ENCODE data around the gene HOXA9.

The HOXA9 gene

GRCh38 chr7:27141137-27141922 lies 24.0 kb downstream of the HOXA9 start:
- no peak for DNase-seq

GRCh38 chr7:27140126-27140857 lies 25.0 kb downstream of the HOXA9 start:
- no peak for DNase-seq

DNA sequence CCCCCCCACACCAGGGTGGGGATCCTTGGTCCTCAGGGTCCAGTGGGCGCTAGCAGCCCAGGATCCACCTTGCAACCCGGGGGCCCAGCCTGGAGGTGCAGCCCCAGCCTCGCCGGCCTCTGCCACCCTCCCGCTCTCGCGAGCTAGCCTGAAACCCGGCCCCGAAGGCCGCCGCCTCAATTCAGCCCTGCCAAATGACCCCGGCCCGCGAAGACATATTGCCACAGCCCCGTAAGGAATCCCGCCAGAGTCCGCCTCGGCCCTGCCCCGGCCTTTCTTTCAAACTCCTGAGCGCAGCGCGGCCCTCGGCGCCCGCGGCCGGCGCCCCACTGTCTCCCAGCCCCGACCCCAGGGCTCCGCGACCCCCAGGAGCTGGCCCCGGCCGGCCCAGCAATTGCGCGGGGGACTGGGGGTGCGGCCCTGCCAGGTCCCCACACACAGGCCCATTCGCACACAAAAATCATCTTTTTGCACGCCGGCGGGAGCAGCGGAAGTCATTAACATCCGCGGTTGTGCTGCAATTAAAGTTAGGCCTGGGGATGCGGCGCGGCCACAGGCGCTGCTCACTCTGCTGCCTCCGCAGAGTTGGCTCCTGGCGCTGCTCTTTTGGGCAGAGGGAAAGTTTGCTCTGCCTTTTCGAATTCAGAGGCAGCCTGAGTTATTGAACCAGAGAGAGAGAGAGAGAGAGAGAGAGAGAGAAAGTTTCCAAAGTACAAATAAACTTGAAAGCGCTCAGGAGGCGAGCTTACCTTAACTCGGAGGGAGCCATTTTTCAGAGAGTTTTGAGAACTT lies 25.8 kb downstream of the HOXA9 start:
- no peak for DNase-seq

GRCh38 chr7:27138985-27139333 lies 26.4 kb downstream of the HOXA9 start:
- no peak for DNase-seq

- no peak for DNase-seq
Observed at GRCh38 chr7:27138472-27138871, 26.9 kb downstream of the HOXA9 start.

- DNase-seq, result no peak
Observed at GRCh38 chr7:27137640-27138315, 27.6 kb downstream of the HOXA9 start.

- peak in 1 of 2 donors; percentile 23 for DNase-seq
Observed at GRCh38 chr7:27134392-27134791, 30.9 kb downstream of the HOXA9 start.

GRCh38 chr7:27133409-27134231 lies 31.7 kb downstream of the HOXA9 start:
- no peak for DNase-seq

GRCh38 chr7:27132978-27133377 lies 32.4 kb downstream of the HOXA9 start:
- no peak for DNase-seq

GRCh38 chr7:27132214-27132613 lies 33.1 kb downstream of the HOXA9 start:
- DNase-seq, result no peak

GRCh38 chr7:27131390-27131819 lies 33.9 kb downstream of the HOXA9 start:
- no peak for DNase-seq

- DNase-seq, result no peak
Observed at GRCh38 chr7:27130540-27131389, 34.6 kb downstream of the HOXA9 start, which contains the start of gene HOXA4. Gene HOXA4, minus strand, starts transcription at chr7:27130757. Its CDS starts 24 bp downstream, at chr7:27130733.

GRCh38 chr7:27129729-27130539 lies 35.4 kb downstream of the HOXA9 start:
- no peak for DNase-seq

DNA sequence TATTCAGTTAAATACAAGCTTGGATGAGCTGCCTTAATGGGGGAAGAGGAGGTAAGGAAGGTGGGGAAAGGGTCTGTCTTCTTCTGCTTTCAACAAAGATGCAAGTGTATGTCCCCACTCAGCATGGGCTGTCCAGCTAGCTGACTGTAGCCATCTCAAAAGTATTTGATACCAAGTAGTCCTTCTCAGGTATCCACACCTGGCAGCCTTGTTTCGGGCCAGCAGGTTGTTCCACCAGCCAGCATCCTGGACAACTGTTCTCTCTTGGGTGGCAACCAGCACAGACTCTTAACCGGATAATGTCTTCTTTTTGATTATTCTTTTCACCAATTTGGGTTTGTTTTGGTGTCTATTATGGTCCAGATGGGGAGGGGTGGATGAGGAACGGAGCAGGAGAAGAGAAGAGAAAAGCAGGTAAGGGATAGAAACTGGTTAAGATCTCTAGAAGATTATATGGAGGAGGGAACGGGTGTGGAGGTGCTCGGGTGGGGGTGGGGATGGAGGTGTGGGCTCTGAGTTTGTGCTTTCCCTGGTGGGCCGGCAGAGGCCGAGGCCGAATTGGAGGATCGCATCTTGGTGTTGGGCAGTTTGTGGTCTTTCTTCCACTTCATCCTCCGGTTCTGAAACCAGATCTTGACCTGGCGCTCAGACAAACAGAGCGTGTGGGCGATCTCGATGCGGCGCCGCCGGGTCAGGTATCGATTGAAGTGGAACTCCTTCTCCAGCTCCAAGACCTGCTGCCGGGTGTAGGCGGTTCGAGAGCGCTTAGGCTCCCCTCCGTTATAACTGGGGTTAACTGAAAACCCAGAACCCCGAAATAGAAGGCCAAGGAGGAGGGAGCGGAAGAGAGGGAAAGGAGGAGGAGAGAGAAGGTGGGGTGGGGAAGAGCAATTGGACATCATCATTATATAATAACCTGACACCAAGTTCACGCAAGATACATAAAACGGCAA lies 36.3 kb downstream of the HOXA9 start:
- DNase-seq, result no peak

GRCh38 chr7:27128034-27128433 lies 37.3 kb downstream of the HOXA9 start:
- DNase-seq, result no peak

- DNase-seq, result no peak
Observed at GRCh38 chr7:27126596-27127327, 38.6 kb downstream of the HOXA9 start.

DNA sequence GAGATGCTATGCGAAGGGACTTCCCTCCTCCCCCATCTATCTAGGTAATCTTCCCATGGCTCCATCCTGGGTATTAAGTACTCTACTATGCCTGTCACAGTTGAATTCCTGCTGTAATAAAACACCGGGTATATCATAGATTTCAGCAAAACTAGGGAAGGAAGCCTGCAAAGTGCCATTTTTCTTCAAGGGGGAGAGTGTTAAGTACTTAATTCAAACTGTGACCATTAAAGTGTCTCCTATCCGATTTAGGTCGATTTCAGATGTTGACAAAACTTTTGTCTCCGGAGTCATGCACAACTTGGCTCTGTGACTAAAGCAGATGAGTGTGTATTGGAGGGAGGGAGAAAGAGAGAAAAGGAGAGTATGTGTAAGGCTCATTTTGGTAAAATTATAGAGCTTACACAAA lies 39.3 kb downstream of the HOXA9 start:
- DNase-seq, result no peak
